Activated T-helper 1 cell treated with Interleukin-2 at 50 U/mL for 16 hours (primary cell): ENCODE measurements around the gene MFN1.

Experiments used
- DNase-seq: peaks from one replicate; pipeline ENCODE4 v3.0.0-alpha.2; 2020; ENCODE audit warnings: low read depth

Gene MFN1

GRCh38 chr3:179430277-179430870 lies 82.9 kb downstream of the MFN1 start:
- no peak for DNase-seq

- no peak for DNase-seq
These were observed 84.5 kb downstream of the MFN1 start for GRCh38 chr3:179432021-179432420.

- no peak for DNase-seq
These were observed 84.9 kb downstream of the MFN1 start for GRCh38 chr3:179432451-179432850.

- DNase-seq = no peak
These were observed 89.0 kb downstream of the MFN1 start for GRCh38 chr3:179436517-179436916.

- no peak for DNase-seq
These were observed 91.3 kb downstream of the MFN1 start for GRCh38 chr3:179438841-179439240.
